ENCODE data around the gene AMIGO3. TPM values are rescaled to one million over a fixed set of nuclear protein-coding genes. Genes with fewer than 3 reads are reported as not detected.

AMIGO3 gene
- total and polyA plus RNA-seq, 2 of the 8 experiments (the other 6 are each of a cell fraction or from before 2014, with no cell fraction given): 1.6 to 8.8 TPM

DNA sequence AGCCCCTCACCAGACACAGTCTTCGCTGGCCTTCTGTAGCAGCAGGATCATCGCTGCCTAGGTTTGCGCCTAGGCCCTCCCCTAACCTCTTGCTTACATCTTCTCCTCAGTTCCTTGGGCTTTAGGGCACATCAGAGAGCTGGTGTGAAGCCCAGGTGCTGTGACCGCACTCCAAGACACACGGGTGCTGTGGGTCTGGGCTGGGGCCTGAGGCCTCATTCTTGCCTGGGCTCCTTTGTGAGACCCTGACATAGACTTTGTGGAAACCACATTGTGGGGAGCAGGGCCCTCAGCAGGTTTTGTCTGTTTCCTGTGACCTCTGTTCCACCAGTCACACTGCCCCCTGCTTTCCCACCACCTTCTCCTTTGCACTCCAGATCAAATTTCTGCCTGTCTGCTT lies 8.0 kb downstream of the AMIGO3 start:
- no peak overlapping the region for H3K4me2 ChIP-seq (ENCODE audit: insufficient read depth in 1 of 2, low read depth in 2 of 2, low read length in 2 of 2)
- H3K4me1 ChIP-seq (replicated peaks in 1 of 4; ENCODE audit: control insufficient read depth in 3 of 4, insufficient read depth in 4 of 4, low read length in 3 of 4): peaks cover 0 to 3% (median 0%) of the 10 kb centered on the region in 4 experiments; a peak in 1 of 7 replicates
- H3K36me3 ChIP-seq (ENCODE audit: control insufficient read depth in 2 of 4, insufficient read depth in 4 of 4, low read length in 3 of 4): no peaks in the 10 kb centered on the region; a peak in 2 of 8 replicates
- no peak overlapping the region for H2BK20ac ChIP-seq (ENCODE audit: low read length)
- no peak overlapping the region for H3K4me3 ChIP-seq (ENCODE audit: extremely low read depth in 1 of 4, insufficient read depth in 2 of 4, low read depth in 3 of 4, low read length in 4 of 4)
- no peak overlapping the region for H3K18ac ChIP-seq (ENCODE audit: extremely low read depth, low read length)
- H4K5ac ChIP-seq (ENCODE audit: insufficient read length, low read depth, low read length): no peak overlapping the region
- H4K91ac ChIP-seq (replicated peaks; ENCODE audit: insufficient read length, low read length): no peak overlapping the region
- DNase-seq (ENCODE audit: low read depth in 1 of 2, low spot score in 2 of 2) (no peak), FAIRE-seq (no peak)
- no peak overlapping the region for H3K9ac ChIP-seq (replicated peaks in 1 of 4; ENCODE audit: extremely low read depth in 1 of 4, low read depth in 3 of 4, low read length in 3 of 4)
- H2AFZ ChIP-seq (ENCODE audit: low read length): no peak overlapping the region
- no peaks in the 10 kb centered on the region for H3K9me3 ChIP-seq (ENCODE audit: insufficient read depth in 2 of 2, low read depth in 1 of 2, low read length in 1 of 2)
- no peaks in the 10 kb centered on the region; the same call in 1 of the 2 replicates for H3K23me2 ChIP-seq (ENCODE audit: low read depth, low read length)
- H4K20me1 ChIP-seq (replicated peaks in 1 of 2; ENCODE audit: control insufficient read depth in 1 of 2, insufficient read depth in 2 of 2, low read length in 2 of 2): peaks cover 0 to 4% of the 10 kb centered on the region in 2 experiments
- H3K14ac ChIP-seq (ENCODE audit: insufficient read length): no peak overlapping the region
- H2BK15ac ChIP-seq (ENCODE audit: low read length): no peak overlapping the region
- H3K27me3 ChIP-seq (replicated peaks in 1 of 4; ENCODE audit: control insufficient read depth in 3 of 4, extremely low read depth in 1 of 4, insufficient read depth in 3 of 4, low read length in 3 of 4): no peaks in the 10 kb centered on the region
- no peak overlapping the region for H2BK5ac ChIP-seq (ENCODE audit: low read depth, low read length)
- no peak overlapping the region for H3K4ac ChIP-seq (replicated peaks; ENCODE audit: insufficient read length, low read depth, low read length)
- H3K79me2 ChIP-seq (ENCODE audit: control insufficient read depth in 1 of 2, insufficient read depth in 2 of 2, low read length in 2 of 2): no peaks in the 10 kb centered on the region
- CTCF ChIA-PET (ENCODE audit: partially characterized antibody): interaction anchor here (0.6 to 3.7 kb wide), 7 partner anchors 9 to 160 kb away, joined by 3 to 55 read pairs (median 3); no protein-coding TSS in a partner anchor
- 92% methylated on average over 5 of the region's 5 CpGs; no CpG with 5 or more reads in 1 of the 2 experiments for WGBS, 2 experiments (ENCODE audit: extremely low coverage in 1 of 2, insufficient coverage in 1 of 2, insufficient read length in 1 of 2, insufficient replicate concordance in 2 of 2, low coverage in 1 of 2, low lambda C conversion rate in 2 of 2, missing lambda C conversion rate in 1 of 2)
- no peak for TF ChIP-seq SIRT6 (IDR thresholded peaks at IDR 0.05; ENCODE audit: low read length)
- no peak for TF ChIP-seq TBP (IDR thresholded peaks at IDR 0.05; ENCODE audit: low read depth, low read length)
- no peaks in the 10 kb centered on the region for H3K79me1 ChIP-seq (ENCODE audit: low read depth, low read length)
- no peak overlapping the region for H3K56ac ChIP-seq (replicated peaks; ENCODE audit: insufficient read length, low read depth, low read length)
- H2AK5ac ChIP-seq (ENCODE audit: low read depth, low read length): no peak overlapping the region
- no peak overlapping the region for H2BK120ac ChIP-seq (replicated peaks; ENCODE audit: low read depth, low read length)
- no peak overlapping the region for H3K27ac ChIP-seq (ENCODE audit: low read depth, low read length)
- POLR2A ChIA-PET (ENCODE audit: partially characterized antibody): interaction anchor here (0.7 to 3.8 kb wide), 5 partner anchors 8 to 159 kb away, joined by 3 to 41 read pairs (median 6); partner anchors contain the start of genes AMIGO3 and GMPPB
- 0 out of 2 replicates have a peak overlapping the region, but pooled peaks have one; percentile 75 for H4K8ac ChIP-seq (ENCODE audit: extremely low read depth, insufficient read depth, low read length)
- no peak overlapping the region for H3K23ac ChIP-seq (ENCODE audit: insufficient read length)
- H2BK12ac ChIP-seq (ENCODE audit: low read depth, low read length): no peak overlapping the region
